Fibroblast of villous mesenchyme (primary cell): ENCODE data around the gene WRAP73. TPM values are rescaled to one million over a fixed set of nuclear protein-coding genes. Genes with fewer than 3 reads are reported as not detected.
A peak's percentile ranks its signal among the peaks of the same experiment; 100 is the strongest.

Source experiments
- DNase-seq: peaks from one replicate; pipeline ENCODE4 v3.0.0-alpha.2; 2010; ENCODE audit warnings: low read depth
- H3K4me3 ChIP-seq: 2 replicates; pipeline ENCODE4 v1.5.1; 2011; ENCODE audit warnings: low read depth, mild to moderate bottlenecking, low read length
- total RNA-seq: library from RNA; depleted of rRNA; stranded (reverse); fragments of >200 nt; gene quantifications from 2 replicates; pipeline ENCODE4 v1.2.3, GENCODE V29; 2012
- TF ChIP-seq, protein P1 (sequence below): IDR thresholded peaks from 2 replicates; pipeline ENCODE4 v1.5.1; 2012; ENCODE audit warnings: low read depth, mild to moderate bottlenecking, low read length; ENCODE audit not compliant: insufficient read depth

WRAP73 gene, protein sequence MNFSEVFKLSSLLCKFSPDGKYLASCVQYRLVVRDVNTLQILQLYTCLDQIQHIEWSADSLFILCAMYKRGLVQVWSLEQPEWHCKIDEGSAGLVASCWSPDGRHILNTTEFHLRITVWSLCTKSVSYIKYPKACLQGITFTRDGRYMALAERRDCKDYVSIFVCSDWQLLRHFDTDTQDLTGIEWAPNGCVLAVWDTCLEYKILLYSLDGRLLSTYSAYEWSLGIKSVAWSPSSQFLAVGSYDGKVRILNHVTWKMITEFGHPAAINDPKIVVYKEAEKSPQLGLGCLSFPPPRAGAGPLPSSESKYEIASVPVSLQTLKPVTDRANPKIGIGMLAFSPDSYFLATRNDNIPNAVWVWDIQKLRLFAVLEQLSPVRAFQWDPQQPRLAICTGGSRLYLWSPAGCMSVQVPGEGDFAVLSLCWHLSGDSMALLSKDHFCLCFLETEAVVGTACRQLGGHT
- total RNA-seq, result 9.7 and 12.5 TPM in 2 replicates

DNA sequence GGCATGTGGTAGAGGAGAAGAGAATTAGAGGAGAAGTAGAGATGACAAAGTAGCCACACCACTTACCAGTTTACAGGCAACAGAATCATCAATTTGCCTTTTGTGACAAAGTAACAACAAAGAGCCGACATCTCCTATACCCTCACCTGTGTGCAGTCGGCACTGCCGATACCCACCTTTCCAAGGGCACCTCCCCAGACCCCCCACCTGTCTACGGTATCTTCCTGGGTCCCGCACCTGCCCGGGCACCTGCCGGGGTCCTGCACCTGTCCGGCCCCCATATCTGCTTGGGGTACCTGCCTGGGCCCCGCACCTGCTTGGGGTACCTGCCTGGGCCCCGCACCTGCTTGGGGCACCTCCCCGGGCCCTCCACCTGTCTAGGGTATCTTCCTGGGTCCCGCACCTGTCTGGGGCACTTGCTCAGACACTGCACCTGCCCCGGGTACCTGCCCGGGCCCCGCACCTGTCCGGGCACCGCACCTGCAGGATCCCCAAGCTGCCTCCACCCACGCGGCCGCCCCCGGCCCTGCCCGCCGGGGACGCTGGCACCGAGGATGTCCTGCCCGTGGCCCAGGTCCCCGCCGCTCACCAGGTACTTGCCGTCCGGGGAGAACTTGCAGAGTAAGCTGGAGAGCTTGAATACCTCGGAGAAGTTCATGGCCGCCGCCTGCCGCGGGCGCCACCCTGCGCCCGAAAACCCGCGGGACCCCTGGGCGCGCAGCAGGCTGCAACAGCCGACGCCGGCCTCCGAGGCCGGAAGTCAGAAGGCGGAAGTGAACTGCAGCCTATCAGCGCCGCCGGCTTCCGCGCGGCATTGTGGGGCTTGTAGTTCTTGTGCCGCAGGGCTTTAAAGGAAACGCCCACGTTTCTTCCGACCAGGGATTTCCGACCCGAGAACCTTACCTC, at the start of gene WRAP73:
Gene WRAP73, minus strand, starts transcription at position 762 of the 906 bp plus-strand sequence. Its CDS starts 104 bp downstream, at position 658.
- H3K4me3 ChIP-seq, result peak within 1 kb of the TSS; percentile 89
- TF ChIP-seq, protein P1, sequence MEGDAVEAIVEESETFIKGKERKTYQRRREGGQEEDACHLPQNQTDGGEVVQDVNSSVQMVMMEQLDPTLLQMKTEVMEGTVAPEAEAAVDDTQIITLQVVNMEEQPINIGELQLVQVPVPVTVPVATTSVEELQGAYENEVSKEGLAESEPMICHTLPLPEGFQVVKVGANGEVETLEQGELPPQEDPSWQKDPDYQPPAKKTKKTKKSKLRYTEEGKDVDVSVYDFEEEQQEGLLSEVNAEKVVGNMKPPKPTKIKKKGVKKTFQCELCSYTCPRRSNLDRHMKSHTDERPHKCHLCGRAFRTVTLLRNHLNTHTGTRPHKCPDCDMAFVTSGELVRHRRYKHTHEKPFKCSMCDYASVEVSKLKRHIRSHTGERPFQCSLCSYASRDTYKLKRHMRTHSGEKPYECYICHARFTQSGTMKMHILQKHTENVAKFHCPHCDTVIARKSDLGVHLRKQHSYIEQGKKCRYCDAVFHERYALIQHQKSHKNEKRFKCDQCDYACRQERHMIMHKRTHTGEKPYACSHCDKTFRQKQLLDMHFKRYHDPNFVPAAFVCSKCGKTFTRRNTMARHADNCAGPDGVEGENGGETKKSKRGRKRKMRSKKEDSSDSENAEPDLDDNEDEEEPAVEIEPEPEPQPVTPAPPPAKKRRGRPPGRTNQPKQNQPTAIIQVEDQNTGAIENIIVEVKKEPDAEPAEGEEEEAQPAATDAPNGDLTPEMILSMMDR, result peak; percentile 19
- DNase-seq, result peak; percentile 91

DNA sequence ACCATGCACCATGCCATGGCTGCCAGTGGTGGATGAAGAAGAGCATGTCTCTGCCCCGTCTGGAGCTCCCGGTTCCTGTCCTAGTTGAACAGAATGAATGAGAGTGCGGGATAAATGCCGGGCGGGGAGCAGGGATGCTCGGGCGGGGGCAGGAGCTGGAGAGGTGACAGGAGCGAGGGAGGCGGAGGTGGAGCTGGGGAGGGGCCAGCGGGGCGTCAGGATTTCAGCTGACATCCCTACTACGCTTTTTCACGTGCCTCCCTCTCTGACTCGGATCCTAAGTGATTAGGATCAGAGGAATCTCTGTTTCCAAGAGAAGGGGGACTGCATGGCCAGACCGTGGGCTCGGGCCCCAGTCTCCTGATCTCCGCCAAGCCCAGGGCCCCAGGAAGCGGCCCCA, 49.7 kb upstream of the WRAP73 start:
- no peak overlapping the region for H3K4me3 ChIP-seq
- no peak for DNase-seq
- TF ChIP-seq, protein P1, result no peak

DNA sequence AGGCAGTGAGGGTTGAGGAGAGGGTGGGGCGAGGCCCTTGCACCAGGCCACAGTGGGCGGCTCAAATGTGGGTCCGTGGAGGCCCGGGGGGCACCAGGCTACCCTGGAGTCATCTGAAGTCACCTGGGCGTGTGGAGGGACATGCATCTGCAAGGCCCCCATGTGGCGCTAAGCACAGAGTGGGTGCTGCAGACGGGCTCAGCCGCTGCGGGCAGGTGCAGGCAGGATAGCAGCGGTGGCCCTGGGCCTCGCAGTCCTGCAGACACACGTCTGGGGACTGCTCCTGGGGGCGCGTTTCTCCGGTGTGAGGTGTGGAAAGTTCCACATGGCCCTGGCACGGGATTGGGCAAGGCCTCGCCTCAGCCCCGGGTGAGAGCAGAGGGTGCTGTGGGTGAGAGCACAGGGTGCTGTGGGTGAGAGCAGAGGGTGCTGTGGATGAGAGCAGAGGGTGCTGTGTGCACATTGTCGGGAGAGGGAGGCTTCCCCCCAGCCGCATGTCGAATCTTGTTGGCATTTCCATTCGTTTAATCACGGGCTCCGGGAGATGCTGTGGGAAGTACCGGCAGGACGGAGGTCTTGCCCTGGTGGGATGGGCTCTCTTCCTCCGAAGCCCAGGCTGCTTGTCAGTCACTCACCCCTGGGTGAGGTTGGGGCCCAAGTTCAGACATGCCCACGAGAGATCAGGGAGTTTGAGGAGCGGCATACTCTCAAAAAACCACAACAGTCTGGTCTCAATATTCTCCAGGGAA, 48.9 kb upstream of the WRAP73 start:
- H3K4me3 ChIP-seq, result no peak overlapping the region
- TF ChIP-seq, protein P1, result no peak
- DNase-seq, result no peak

DNA sequence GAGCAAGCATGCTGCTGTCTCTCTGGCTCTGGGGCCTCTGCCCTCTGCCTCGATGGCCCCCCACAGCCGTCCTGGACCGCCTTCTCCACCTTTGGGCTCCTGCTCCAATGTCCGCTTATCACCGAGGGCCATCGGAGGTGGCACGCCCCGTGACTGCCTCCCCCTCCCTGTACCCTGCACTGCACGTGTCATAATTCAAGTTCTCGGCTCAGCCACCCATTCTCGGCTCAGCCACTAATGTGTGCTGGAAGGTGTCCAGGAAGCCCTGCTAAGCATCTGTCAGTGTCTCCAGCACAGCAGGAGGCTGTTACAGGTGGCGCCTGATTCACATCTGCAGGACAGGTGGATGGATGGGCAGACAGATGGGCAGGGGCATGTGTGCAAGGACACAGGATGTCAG, 47.9 kb upstream of the WRAP73 start:
- DNase-seq, result no peak
- TF ChIP-seq, protein P1, result no peak
- no peak overlapping the region for H3K4me3 ChIP-seq

DNA sequence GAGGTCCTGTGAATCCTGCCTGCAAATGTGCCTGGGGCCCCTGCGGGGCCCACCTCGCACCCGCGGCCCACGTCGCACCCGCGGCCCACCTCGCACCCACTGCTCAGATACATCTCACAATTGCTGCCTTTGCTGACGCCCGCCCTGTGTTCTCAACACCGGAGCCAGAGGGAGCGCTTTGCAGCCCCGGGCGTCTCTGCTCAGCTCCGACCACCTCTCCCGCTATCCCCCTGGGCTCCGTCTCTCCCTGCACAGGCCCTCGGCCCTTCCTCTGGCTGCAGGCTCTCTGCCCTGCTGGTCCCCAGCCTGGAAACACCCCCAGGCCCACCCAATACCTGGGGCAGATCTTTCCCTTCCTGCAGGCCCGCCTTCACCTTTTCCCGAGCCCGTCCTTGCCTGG, 47.2 kb upstream of the WRAP73 start:
- TF ChIP-seq, protein P1, result no peak
- DNase-seq, result no peak
- no peak overlapping the region for H3K4me3 ChIP-seq

DNA sequence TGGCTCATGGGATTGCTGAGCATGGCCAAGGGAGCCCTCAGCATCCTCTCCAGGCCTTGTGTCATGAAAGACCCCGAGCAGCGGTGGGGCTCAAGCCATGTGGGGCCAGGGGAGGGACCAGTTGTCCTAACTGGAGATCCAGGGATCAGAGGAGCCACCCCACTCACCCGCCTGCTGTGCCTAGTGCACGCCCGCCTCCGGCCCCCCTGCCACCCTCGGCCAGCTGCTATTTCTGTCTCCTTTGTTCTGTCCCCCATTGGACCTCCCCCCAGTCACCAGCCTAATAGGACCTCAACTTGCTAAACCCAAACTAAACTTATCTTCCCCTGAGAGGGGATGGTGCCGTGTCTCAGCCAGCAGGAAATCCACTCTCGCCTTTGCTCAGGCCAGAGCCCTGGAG, 46.8 kb upstream of the WRAP73 start:
- no peak overlapping the region for H3K4me3 ChIP-seq
- TF ChIP-seq, protein P1, result no peak
- no peak for DNase-seq
